WERI-Rb-1 (cell line): ENCODE data around the gene UNC119.

ENCODE experiments used
- DNase-seq: peaks from one replicate; pipeline ENCODE4 v3.0.0-alpha.2; 2020
- H3K27ac ChIP-seq: fragments of 250-450 bp; sonication (Bioruptor Pico); 2 replicates; pipeline ENCODE4 v1.5.1; 2020; ENCODE audit warnings: mild to moderate bottlenecking, moderate library complexity
- H3K27me3 ChIP-seq: fragments of 250-450 bp; sonication (Bioruptor Pico); 2 replicates; pipeline ENCODE4 v1.5.1; 2021; ENCODE audit warnings: mild to moderate bottlenecking, low read depth, moderate library complexity; ENCODE audit not compliant: insufficient read depth, severe bottlenecking
- H3K36me3 ChIP-seq: fragments of 250-450 bp; sonication (Bioruptor Pico); 2 replicates; pipeline ENCODE4 v1.5.1; 2020; ENCODE audit warnings: mild to moderate bottlenecking, moderate library complexity
- H3K4me3 ChIP-seq: 2 replicates; pipeline ENCODE4 v1.5.1; 2011; ENCODE audit warnings: low read depth, mild to moderate bottlenecking, control low read depth, low read length
- H3K9me3 ChIP-seq: fragments of 250-450 bp; sonication (Bioruptor Pico); 2 replicates; pipeline ENCODE4 v1.5.1; 2021; ENCODE audit warnings: mild to moderate bottlenecking, moderate library complexity; ENCODE audit not compliant: severe bottlenecking
- CTCF ChIP-seq: IDR thresholded peaks from 2 replicates; pipeline ENCODE4 v1.5.1; 2011; ENCODE audit warnings: low read depth, mild to moderate bottlenecking, control low read depth, inconsistent platforms, low read length

The UNC119 gene

GRCh38 chr17:28592260-28592659, 39.8 kb upstream of the UNC119 start:
- Histone ChIP-seq H3K27me3 (no peaks in the 10 kb centered on the region), H3K4me3 (no peak overlapping the region), H3K36me3 (peaks cover 93% of the 10 kb centered on the region), H3K27ac (no peak overlapping the region), H3K9me3 (no peaks in the 10 kb centered on the region)
- no peak for TF ChIP-seq CTCF
- DNase-seq = no peak

GRCh38 chr17:28585851-28586250, 33.4 kb upstream of the UNC119 start:
- no peak overlapping the region for H3K4me3 ChIP-seq
- no peak for DNase-seq
- peaks cover 88% of the 10 kb centered on the region for H3K36me3 ChIP-seq
- no peak overlapping the region for H3K27ac ChIP-seq
- no peaks in the 10 kb centered on the region for H3K9me3 ChIP-seq
- no peaks in the 10 kb centered on the region for H3K27me3 ChIP-seq
- TF ChIP-seq CTCF = no peak

DNA sequence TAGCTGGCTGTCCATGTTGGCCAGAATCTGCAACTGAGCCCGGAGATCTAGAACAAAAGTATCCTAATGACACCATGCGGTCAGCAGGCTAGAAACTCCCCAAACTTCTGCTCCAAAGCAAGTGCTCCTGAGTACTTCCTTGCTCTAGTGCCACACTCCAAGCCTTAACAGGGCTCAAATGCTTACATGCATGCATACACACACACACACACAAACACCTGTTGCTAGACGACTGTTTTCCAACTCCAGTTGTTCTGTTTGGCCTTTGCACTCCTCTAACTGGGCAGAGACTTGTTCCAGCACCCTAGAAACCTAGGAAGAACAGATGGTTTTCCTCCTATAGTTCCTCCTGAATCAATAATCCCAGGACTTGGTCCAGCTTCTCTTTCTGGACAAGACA, 32.0 kb upstream of the UNC119 start:
- no peaks in the 10 kb centered on the region for H3K27me3 ChIP-seq
- H3K9me3 ChIP-seq = no peaks in the 10 kb centered on the region
- no peak overlapping the region for H3K4me3 ChIP-seq
- no peak overlapping the region for H3K27ac ChIP-seq
- peaks cover 89% of the 10 kb centered on the region for H3K36me3 ChIP-seq
- TF ChIP-seq CTCF = no peak
- DNase-seq = no peak

DNA sequence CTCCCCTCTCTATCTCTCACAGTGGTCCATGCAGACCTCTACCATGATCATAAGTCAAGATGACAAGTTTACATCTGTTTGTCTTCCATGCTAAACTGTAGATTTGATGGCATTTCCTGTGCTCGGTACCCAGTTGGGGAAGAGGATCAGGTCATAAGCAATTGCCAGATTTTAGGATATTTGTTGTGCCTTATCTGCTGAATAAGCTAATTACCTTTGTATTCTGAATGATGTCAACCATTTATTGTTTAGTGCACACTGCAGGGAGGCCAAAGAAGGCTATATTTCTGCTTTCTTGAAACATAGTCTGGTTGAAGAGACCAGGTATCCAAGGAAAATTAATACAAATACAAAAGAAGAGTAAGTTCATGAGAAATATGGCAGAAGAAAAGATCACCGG, 30.1 kb upstream of the UNC119 start:
- no peak overlapping the region for H3K4me3 ChIP-seq
- H3K9me3 ChIP-seq = no peaks in the 10 kb centered on the region
- no peaks in the 10 kb centered on the region for H3K27me3 ChIP-seq
- TF ChIP-seq CTCF = no peak
- H3K36me3 ChIP-seq = peaks cover 90% of the 10 kb centered on the region
- H3K27ac ChIP-seq = no peak overlapping the region
- no peak for DNase-seq

DNA sequence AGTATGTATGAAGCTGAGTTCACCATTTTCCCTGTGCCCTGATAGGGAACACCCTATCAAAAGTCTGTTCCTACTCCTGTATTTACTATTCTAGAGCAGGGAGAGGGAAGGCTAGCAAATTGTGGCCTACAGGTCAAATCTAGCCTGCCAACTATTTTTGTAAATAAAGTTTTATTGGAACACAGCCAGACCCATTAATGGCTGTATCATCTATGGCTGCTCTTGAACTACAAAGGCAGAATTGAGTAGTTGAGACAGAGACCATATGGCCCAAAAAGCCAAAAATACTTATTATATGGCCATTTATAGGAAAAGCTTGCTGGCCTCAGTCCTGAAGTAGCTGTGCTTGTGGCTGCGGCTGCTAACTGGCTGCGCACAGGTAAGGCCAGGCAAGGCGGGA, 28.5 kb upstream of the UNC119 start:
- no peak for DNase-seq
- Histone ChIP-seq H3K4me3 (no peak overlapping the region), H3K27ac (no peak overlapping the region), H3K27me3 (no peaks in the 10 kb centered on the region), H3K36me3 (peaks cover 90% of the 10 kb centered on the region), H3K9me3 (no peaks in the 10 kb centered on the region)
- TF ChIP-seq CTCF = no peak

- no peak for TF ChIP-seq CTCF
- no peak for DNase-seq
- no peak overlapping the region for H3K4me3 ChIP-seq
- no peak overlapping the region for H3K27ac ChIP-seq
- peaks cover 78% of the 10 kb centered on the region for H3K36me3 ChIP-seq
- H3K9me3 ChIP-seq = no peaks in the 10 kb centered on the region
- no peaks in the 10 kb centered on the region for H3K27me3 ChIP-seq
Measured at GRCh38 chr17:28579526-28579925, 27.1 kb upstream of the UNC119 start.
